Measurements from ENCODE around the gene RAD51B.

- no peak for TF ChIP-seq CTCF (conservative IDR thresholded peaks at IDR 0.05; ENCODE audit: low read depth, low read length)
- TF ChIP-seq EZH2 (IDR thresholded peaks at IDR 0.05; ENCODE audit: low read length, unreplicated experiment), result no peak
- no peak for TF ChIP-seq EZH2phosphoT487 (IDR thresholded peaks at IDR 0.05; ENCODE audit: borderline replicate concordance, low read length)
Observed at GRCh38 chr14:68664225-68664681, 844.7 kb downstream of the RAD51B start.

Measured in PC-3 (cell line).